Gastrocnemius medialis (tissue), 4 donors: ENCODE data around the gene MYL4.

Experiments
- POLR2A ChIP-seq, 2 donors: fragments of 450-650 bp; IDR thresholded peaks; one replicate each; pipeline ENCODE4 v1.6.1; 2017; ENCODE audit warnings: antibody characterized with exemption in 2 of 2, mild to moderate bottlenecking in 2 of 2, moderate library complexity in 2 of 2
- TF ChIP-seq, protein P1 (sequence below), 5 experiments: fragments of 450-650 bp in 3 of 5; fragments of 200-600 bp in 2 of 5; sonication (generic) in 2 of 5; IDR thresholded peaks in 4 of 5; conservative IDR thresholded peaks in 1 of 5; 1 replicate in 4 of 5; 2 replicates in 1 of 5; pipeline ENCODE4 v1.5.1; 2016 to 2019; ENCODE audit warnings: antibody characterized with exemption in 5 of 5, mild to moderate bottlenecking in 3 of 5, moderate library complexity in 3 of 5

DNA sequence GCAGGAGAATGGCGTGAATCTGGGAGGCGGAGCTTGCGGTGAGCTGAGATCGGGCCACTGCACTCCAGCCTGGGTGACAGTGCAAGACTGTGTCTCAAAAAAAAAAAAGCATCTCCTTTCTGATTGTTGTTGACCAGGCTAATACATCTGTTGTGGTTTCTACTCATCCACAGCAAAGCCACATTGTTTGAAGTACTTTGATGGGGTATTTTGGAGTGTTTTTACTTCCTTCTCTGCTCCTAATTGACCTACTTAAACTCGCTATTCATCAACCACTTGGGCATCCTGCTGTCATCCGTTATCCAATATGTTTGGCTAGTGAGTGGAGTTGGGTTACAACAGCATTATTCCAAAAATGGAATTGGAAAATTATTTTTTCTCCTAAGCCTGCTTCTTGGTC is 16.6 kb upstream of the MYL4 start:
- TF ChIP-seq, protein P1, sequence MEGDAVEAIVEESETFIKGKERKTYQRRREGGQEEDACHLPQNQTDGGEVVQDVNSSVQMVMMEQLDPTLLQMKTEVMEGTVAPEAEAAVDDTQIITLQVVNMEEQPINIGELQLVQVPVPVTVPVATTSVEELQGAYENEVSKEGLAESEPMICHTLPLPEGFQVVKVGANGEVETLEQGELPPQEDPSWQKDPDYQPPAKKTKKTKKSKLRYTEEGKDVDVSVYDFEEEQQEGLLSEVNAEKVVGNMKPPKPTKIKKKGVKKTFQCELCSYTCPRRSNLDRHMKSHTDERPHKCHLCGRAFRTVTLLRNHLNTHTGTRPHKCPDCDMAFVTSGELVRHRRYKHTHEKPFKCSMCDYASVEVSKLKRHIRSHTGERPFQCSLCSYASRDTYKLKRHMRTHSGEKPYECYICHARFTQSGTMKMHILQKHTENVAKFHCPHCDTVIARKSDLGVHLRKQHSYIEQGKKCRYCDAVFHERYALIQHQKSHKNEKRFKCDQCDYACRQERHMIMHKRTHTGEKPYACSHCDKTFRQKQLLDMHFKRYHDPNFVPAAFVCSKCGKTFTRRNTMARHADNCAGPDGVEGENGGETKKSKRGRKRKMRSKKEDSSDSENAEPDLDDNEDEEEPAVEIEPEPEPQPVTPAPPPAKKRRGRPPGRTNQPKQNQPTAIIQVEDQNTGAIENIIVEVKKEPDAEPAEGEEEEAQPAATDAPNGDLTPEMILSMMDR (IDR thresholded peaks at IDR 0.05 in 4 of 5, conservative IDR thresholded peaks at IDR 0.05 in 1 of 5), result no peak
- TF ChIP-seq POLR2A (IDR thresholded peaks at IDR 0.05), result no peak
